SK-N-SH treated with all-trans-retinoic acid at 6 μM for 48 hours (cell line): ENCODE measurements around the gene SLC4A5.
"Not testable (repeated sequence)": the region's sequence is repeated elsewhere in the genome, so short reads cannot be mapped to it uniquely, and the experiment has no call there.

Experiments used
- ARNTL ChIP-seq: fragments of 450-650 bp; formaldehyde crosslinking; IDR thresholded peaks from 2 replicates; pipeline ENCODE4 v1.5.0; 2020; ENCODE audit warnings: low read depth, mild to moderate bottlenecking, moderate library complexity, borderline replicate concordance
- BACH2 ChIP-seq: fragments of 250-450 bp; sonication (Bioruptor Pico); IDR thresholded peaks from 2 replicates; pipeline ENCODE4 v1.9.0; 2021; ENCODE audit warnings: mild to moderate bottlenecking, borderline replicate concordance
- CREB5 ChIP-seq: fragments of 250-450 bp; sonication (Bioruptor Pico); IDR thresholded peaks from 2 replicates; pipeline ENCODE4 v1.5.1; 2020; ENCODE audit warnings: low read depth, mild to moderate bottlenecking, moderate library complexity
- GLIS3 ChIP-seq: fragments of 250-450 bp; sonication (Bioruptor Pico); IDR thresholded peaks from 2 replicates; pipeline ENCODE4 v1.5.0; 2020; ENCODE audit warnings: mild to moderate bottlenecking, moderate library complexity
- PATZ1 ChIP-seq: fragments of 250-450 bp; sonication (Bioruptor Pico); IDR thresholded peaks from 2 replicates; pipeline ENCODE4 v1.8.0; 2020; ENCODE audit warnings: mild to moderate bottlenecking, moderate library complexity, borderline replicate concordance
- POU6F1 ChIP-seq: fragments of 250-450 bp; sonication (Bioruptor Pico); IDR thresholded peaks from 2 replicates; pipeline ENCODE4 v1.8.0; 2021; ENCODE audit warnings: low read depth, mild to moderate bottlenecking, moderate library complexity, borderline replicate concordance
- RARB ChIP-seq: fragments of 250-450 bp; sonication (Bioruptor Pico); IDR thresholded peaks from 2 replicates; pipeline ENCODE4 v1.8.0; 2021; ENCODE audit warnings: mild to moderate bottlenecking, moderate library complexity
- TOX ChIP-seq: fragments of 250-450 bp; sonication (Bioruptor Pico); IDR thresholded peaks from 2 replicates; pipeline ENCODE4 v1.8.0; 2021; ENCODE audit warnings: mild to moderate bottlenecking, moderate library complexity, borderline replicate concordance
- TSHZ2 ChIP-seq: fragments of 250-450 bp; sonication (Bioruptor Pico); IDR thresholded peaks from 2 replicates; pipeline ENCODE4 v1.5.0; 2020; ENCODE audit warnings: mild to moderate bottlenecking, moderate library complexity
- ZC3H10 ChIP-seq: fragments of 250-450 bp; sonication (Bioruptor Pico); IDR thresholded peaks from 2 replicates; pipeline ENCODE4 v1.5.1; 2021; ENCODE audit warnings: mild to moderate bottlenecking, moderate library complexity
- ZFP3 ChIP-seq: fragments of 250-450 bp; sonication (Bioruptor Pico); IDR thresholded peaks from 2 replicates; pipeline ENCODE4 v1.5.0; 2020; ENCODE audit warnings: mild to moderate bottlenecking, moderate library complexity
- ZNF565 ChIP-seq: fragments of 450-650 bp; formaldehyde crosslinking; conservative IDR thresholded peaks from 2 replicates; pipeline ENCODE4 v1.5.0; 2020; ENCODE audit warnings: low read depth, mild to moderate bottlenecking, moderate library complexity
- ZNF70 ChIP-seq: fragments of 450-650 bp; formaldehyde crosslinking; IDR thresholded peaks from 2 replicates; pipeline ENCODE4 v1.5.0; 2020; ENCODE audit warnings: mild to moderate bottlenecking, moderate library complexity
- ZNF8 ChIP-seq: fragments of 450-650 bp; formaldehyde crosslinking; IDR thresholded peaks from 2 replicates; pipeline ENCODE4 v1.5.0; 2020; ENCODE audit warnings: mild to moderate bottlenecking, moderate library complexity

- not testable (repeated sequence) for TF ChIP-seq GLIS3 (CRISPR knock-in tag); TOX (CRISPR knock-in tag); RARB (CRISPR knock-in tag); TSHZ2 (CRISPR knock-in tag); ZFP3 (CRISPR knock-in tag); ARNTL (CRISPR knock-in tag); POU6F1 (CRISPR knock-in tag); CREB5 (CRISPR knock-in tag); ZC3H10; ZNF8; BACH2 (CRISPR knock-in tag); PATZ1 (CRISPR knock-in tag); ZNF70 (CRISPR knock-in tag); ZNF565 (CRISPR knock-in tag)
Measured at GRCh38 chr2:74336227-74336626, 7.0 kb downstream of the SLC4A5 start.
